H9 (cell line): ENCODE results near the gene SLC7A1. TPM values are rescaled to one million over a fixed set of nuclear protein-coding genes. Genes with fewer than 3 reads are reported as not detected.

Experiments
- DNase-seq: peaks from one replicate; pipeline ENCODE4 v3.0.0-alpha.2; 2017
- H2AFZ ChIP-seq: one replicate; pipeline ENCODE4 v1.6.1; 2013; ENCODE audit warnings: mild to moderate bottlenecking, low read length, control low read depth, moderate library complexity
- H2AK5ac ChIP-seq: 2 replicates; pipeline ENCODE4 v1.6.1; 2013; ENCODE audit warnings: low read length, control low read depth, mixed read lengths; ENCODE audit not compliant: insufficient read length
- H2BK120ac ChIP-seq: one replicate; pipeline ENCODE4 v1.6.1; 2013; ENCODE audit warnings: low read depth, mild to moderate bottlenecking, low read length, control low read depth, inconsistent platforms; ENCODE audit not compliant: poor library complexity, severe bottlenecking
- H2BK12ac ChIP-seq: 2 replicates; pipeline ENCODE4 v1.6.1; 2013; ENCODE audit warnings: low read length, control low read depth, mixed read lengths, low read depth; ENCODE audit not compliant: insufficient read length
- H2BK15ac ChIP-seq: 2 replicates; pipeline ENCODE4 v1.6.1; 2013; ENCODE audit warnings: low read depth, low read length, control low read depth
- H2BK20ac ChIP-seq: one replicate; pipeline ENCODE4 v1.6.1; 2013; ENCODE audit warnings: low read depth, mild to moderate bottlenecking, low read length, control low read depth, inconsistent platforms; ENCODE audit not compliant: poor library complexity, severe bottlenecking
- H2BK5ac ChIP-seq: 2 replicates; pipeline ENCODE4 v1.6.1; 2013; ENCODE audit warnings: low read length, control low read depth, mixed read lengths; ENCODE audit not compliant: insufficient read length
- H3K14ac ChIP-seq: 2 replicates; pipeline ENCODE4 v1.6.1; 2013; ENCODE audit warnings: low read length, control low read depth; ENCODE audit not compliant: insufficient read depth
- H3K18ac ChIP-seq: 2 replicates; pipeline ENCODE4 v1.6.1; 2013; ENCODE audit warnings: low read depth, mild to moderate bottlenecking, mixed read lengths, low read length, control low read depth; ENCODE audit not compliant: insufficient read length
- H3K23ac ChIP-seq: 2 replicates; pipeline ENCODE4 v1.6.1; 2013; ENCODE audit warnings: low read length, control low read depth, mixed read lengths, low read depth; ENCODE audit not compliant: insufficient read length
- H3K23me2 ChIP-seq: 2 replicates; pipeline ENCODE4 v1.6.1; 2013; ENCODE audit warnings: low read depth, mild to moderate bottlenecking, mixed read lengths, low read length, control low read depth; ENCODE audit not compliant: insufficient read length, poor library complexity, severe bottlenecking
- H3K27ac ChIP-seq: 2 replicates; pipeline ENCODE4 v1.5.1; 2013; ENCODE audit warnings: low read length, control low read depth, mixed read lengths, low read depth; ENCODE audit not compliant: insufficient read length
- H3K27me3 ChIP-seq: 2 replicates; pipeline ENCODE4 v1.6.1; 2013; ENCODE audit warnings: low read length, control low read depth, inconsistent platforms; ENCODE audit not compliant: insufficient read depth
- H3K4ac ChIP-seq: 2 replicates; pipeline ENCODE4 v1.6.1; 2013; ENCODE audit warnings: low read depth, mild to moderate bottlenecking, control low read depth, inconsistent platforms, low read length, moderate library complexity
- H3K4me1 ChIP-seq: 2 replicates; pipeline ENCODE4 v1.6.1; 2013; ENCODE audit warnings: low read length, control low read depth, inconsistent platforms; ENCODE audit not compliant: insufficient read depth
- H3K4me2 ChIP-seq: 2 replicates; pipeline ENCODE4 v1.6.1; 2013; ENCODE audit warnings: low read length, control low read depth, mixed read lengths; ENCODE audit not compliant: insufficient read length, insufficient read depth
- H3K56ac ChIP-seq: 2 replicates; pipeline ENCODE4 v1.6.1; 2013; ENCODE audit warnings: low read depth, mild to moderate bottlenecking, mixed read lengths, low read length, control low read depth; ENCODE audit not compliant: insufficient read length
- H3K79me1 ChIP-seq: 2 replicates; pipeline ENCODE4 v1.6.1; 2013; ENCODE audit warnings: low read depth, mild to moderate bottlenecking, moderate library complexity, low read length, control low read depth, inconsistent platforms; ENCODE audit not compliant: insufficient read depth, poor library complexity, severe bottlenecking
- H3K79me2 ChIP-seq: 2 replicates; pipeline ENCODE4 v1.6.1; 2013; ENCODE audit warnings: low read length, control low read depth, inconsistent platforms; ENCODE audit not compliant: insufficient read depth
- H3K9ac ChIP-seq: 2 replicates; pipeline ENCODE4 v1.6.1; 2013; ENCODE audit warnings: low read length, control low read depth, mixed read lengths; ENCODE audit not compliant: insufficient read length; ENCODE audit errors: extremely low read depth
- H3K9me3 ChIP-seq: one replicate; pipeline ENCODE4 v1.6.1; 2013; ENCODE audit warnings: low read depth, low read length, inconsistent platforms; ENCODE audit not compliant: control insufficient read depth
- H3T11ph ChIP-seq: one replicate; pipeline ENCODE4 v1.6.1; 2013; ENCODE audit warnings: mild to moderate bottlenecking, low read length, control low read depth, inconsistent platforms
- H4K20me1 ChIP-seq: one replicate; pipeline ENCODE4 v1.6.1; 2013; ENCODE audit not compliant: control insufficient read depth, insufficient read length, insufficient read depth
- H4K5ac ChIP-seq: 2 replicates; pipeline ENCODE4 v1.6.1; 2013; ENCODE audit warnings: low read depth, mild to moderate bottlenecking, mixed read lengths, low read length, control low read depth; ENCODE audit not compliant: insufficient read length
- H4K8ac ChIP-seq: replicated peaks from 2 replicates; pipeline ENCODE4 v1.6.1; 2013; ENCODE audit warnings: low read length, control low read depth, mixed read lengths, low read depth; ENCODE audit not compliant: insufficient read length
- H4K91ac ChIP-seq: 2 replicates; pipeline ENCODE4 v1.6.1; 2013; ENCODE audit warnings: low read depth, mild to moderate bottlenecking, moderate library complexity, mixed read lengths, low read length, control low read depth; ENCODE audit not compliant: insufficient read length
- H3K27ac Mint-ChIP-seq, 3 experiments: 2 replicates in 2 of 3; 3 replicates in 1 of 3; pipeline ENCODE4 v1.8.0; 2020 to 2021; ENCODE audit warnings: mixed read lengths in 3 of 3, mild to moderate bottlenecking in 1 of 3, moderate library complexity in 1 of 3
- H3K27me3 Mint-ChIP-seq: 2 replicates; pipeline ENCODE4 v1.8.0; 2021; ENCODE audit warnings: low read depth, mild to moderate bottlenecking, moderate library complexity, mixed read lengths
- H3K36me3 Mint-ChIP-seq, 3 experiments: 2 replicates in 2 of 3; 3 replicates in 1 of 3; pipeline ENCODE4 v1.8.0; 2020 to 2021; ENCODE audit warnings: low read depth in 3 of 3, mixed read lengths in 3 of 3; ENCODE audit not compliant: insufficient read depth in 1 of 3
- H3K4me1 Mint-ChIP-seq, 2 experiments: 2 replicates each; pipeline ENCODE4 v1.8.0; 2020; ENCODE audit warnings: mixed read lengths in 2 of 2
- H3K4me3 Mint-ChIP-seq, 2 experiments: 2 replicates in 1 of 2; 3 replicates in 1 of 2; pipeline ENCODE4 v1.8.0; 2020 to 2021; ENCODE audit warnings: mild to moderate bottlenecking in 2 of 2, mixed read lengths in 2 of 2, moderate library complexity in 1 of 2
- H3K9me3 Mint-ChIP-seq, 2 experiments: 2 replicates in 1 of 2; 3 replicates in 1 of 2; pipeline ENCODE4 v1.8.0; 2020; ENCODE audit warnings: mild to moderate bottlenecking in 2 of 2, mixed read lengths in 2 of 2, moderate library complexity in 1 of 2
- WGBS: extraction: QIAGEN DNeasy Blood & Tissue Kit; methylation state at CpG from one replicate; pipeline ENCODE4 v1.1.7; 2013; ENCODE audit warnings: missing lambda C conversion rate, low lambda C conversion rate, mixed read lengths; ENCODE audit not compliant: insufficient read length; ENCODE audit errors: extremely low coverage; 5-methylcytosine and 5-hydroxymethylcytosine counted together
- total RNA-seq: library from RNA; stranded (reverse); gene quantifications from 2 replicates; pipeline ENCODE4 v1.2.1, GENCODE V29; 2021
- TF ChIP-seq, protein P1 (sequence below): fragments of 200-600 bp; sonication (generic); conservative IDR thresholded peaks from 3 replicates; pipeline ENCODE4 v1.8.0; 2021; ENCODE audit warnings: antibody characterized with exemption, mild to moderate bottlenecking

The SLC7A1 gene
- total RNA-seq, 1 experiment from 2014 or later = 109 TPM

DNA sequence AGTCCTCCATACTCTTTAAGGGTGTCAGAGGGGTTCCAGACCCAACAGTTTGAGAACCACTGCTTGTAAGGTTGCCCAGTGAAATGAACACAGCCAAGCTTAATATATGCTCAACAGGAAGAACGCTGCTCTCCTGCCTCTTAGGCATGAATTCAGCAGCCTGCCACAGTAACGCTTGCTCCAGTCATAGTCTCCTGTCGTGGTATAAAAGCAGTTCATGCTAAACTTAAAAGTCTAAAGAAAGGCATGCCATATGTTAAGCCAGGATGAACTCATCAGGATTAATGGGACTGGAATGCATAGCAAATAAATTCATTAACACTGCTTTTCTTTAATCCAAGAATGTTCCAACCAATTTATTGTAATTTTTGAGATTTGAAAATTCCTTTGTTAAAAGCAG is 38.7 kb downstream of the SLC7A1 start:
- no peak overlapping the region for H2AFZ ChIP-seq
- no peak overlapping the region for H4K5ac ChIP-seq
- H3K79me1 ChIP-seq = peaks cover 6% of the 10 kb centered on the region
- Mint-ChIP-seq H3K4me3 (no peak overlapping the region; a peak in 1 of 5 replicates), H3K36me3 (peaks cover 22 to 35% (median 29%) of the 10 kb centered on the region in 3 experiments; a peak in 6 of 7 replicates), H3K27me3 (no peaks in the 10 kb centered on the region), H3K9me3 (no peaks in the 10 kb centered on the region), H3K27ac (no peak overlapping the region), H3K4me1 (peaks cover 7 to 8% of the 10 kb centered on the region in 2 experiments)
- H2AK5ac ChIP-seq = no peak overlapping the region
- peaks cover 23% of the 10 kb centered on the region; the same call in 1 of the 2 replicates for H3K79me2 ChIP-seq
- H3K9me3 ChIP-seq = no peaks in the 10 kb centered on the region
- no peak overlapping the region for H3T11ph ChIP-seq
- H3K23me2 ChIP-seq = no peaks in the 10 kb centered on the region
- H4K20me1 ChIP-seq = no peaks in the 10 kb centered on the region
- H2BK5ac ChIP-seq = no peak overlapping the region
- H2BK120ac ChIP-seq = no peak overlapping the region
- no peak overlapping the region for H4K91ac ChIP-seq
- no peak overlapping the region for H4K8ac ChIP-seq
- DNase-seq = no peak
- no peak overlapping the region for H3K18ac ChIP-seq
- H2BK12ac ChIP-seq = no peak overlapping the region
- TF ChIP-seq, protein P1, sequence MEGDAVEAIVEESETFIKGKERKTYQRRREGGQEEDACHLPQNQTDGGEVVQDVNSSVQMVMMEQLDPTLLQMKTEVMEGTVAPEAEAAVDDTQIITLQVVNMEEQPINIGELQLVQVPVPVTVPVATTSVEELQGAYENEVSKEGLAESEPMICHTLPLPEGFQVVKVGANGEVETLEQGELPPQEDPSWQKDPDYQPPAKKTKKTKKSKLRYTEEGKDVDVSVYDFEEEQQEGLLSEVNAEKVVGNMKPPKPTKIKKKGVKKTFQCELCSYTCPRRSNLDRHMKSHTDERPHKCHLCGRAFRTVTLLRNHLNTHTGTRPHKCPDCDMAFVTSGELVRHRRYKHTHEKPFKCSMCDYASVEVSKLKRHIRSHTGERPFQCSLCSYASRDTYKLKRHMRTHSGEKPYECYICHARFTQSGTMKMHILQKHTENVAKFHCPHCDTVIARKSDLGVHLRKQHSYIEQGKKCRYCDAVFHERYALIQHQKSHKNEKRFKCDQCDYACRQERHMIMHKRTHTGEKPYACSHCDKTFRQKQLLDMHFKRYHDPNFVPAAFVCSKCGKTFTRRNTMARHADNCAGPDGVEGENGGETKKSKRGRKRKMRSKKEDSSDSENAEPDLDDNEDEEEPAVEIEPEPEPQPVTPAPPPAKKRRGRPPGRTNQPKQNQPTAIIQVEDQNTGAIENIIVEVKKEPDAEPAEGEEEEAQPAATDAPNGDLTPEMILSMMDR = no peak
- no peak overlapping the region for H3K56ac ChIP-seq
- H3K4me2 ChIP-seq = no peak overlapping the region
- H3K9ac ChIP-seq = no peak overlapping the region
- no peak overlapping the region for H3K27ac ChIP-seq
- WGBS = no CpG with 5 or more reads among the region's 3 CpGs
- H3K23ac ChIP-seq = no peak overlapping the region
- H3K14ac ChIP-seq = no peak overlapping the region
- H2BK15ac ChIP-seq = no peak overlapping the region
- no peaks in the 10 kb centered on the region for H3K27me3 ChIP-seq
- no peaks in the 10 kb centered on the region for H3K4me1 ChIP-seq
- H2BK20ac ChIP-seq = no peak overlapping the region
- H3K4ac ChIP-seq = no peak overlapping the region
